IMR-90 (cell line): Measurements from ENCODE around the gene PNKD. TPM values are rescaled to one million over a fixed set of nuclear protein-coding genes. Genes with fewer than 3 reads are reported as not detected.

ENCODE experiments used
- ATAC-seq: fragments of 200-7000 bp; cut with Tn5 transposase; 2 replicates; pipeline ENCODE4 v1.9.1; 2020; ENCODE audit warnings: low read depth, mild to moderate bottlenecking, moderate library complexity
- BruUV-seq: library from RNA; stranded (reverse); fragments of 400-500 nt; replicated peaks from 2 replicates; lab custom pipeline; 2021; lab: Mats Ljungman, UMichigan
- CTCF ChIA-PET: fragments of 300-600 bp; formaldehyde crosslinking; extraction: SDS; loops from one replicate; lab custom pipeline; 2021; ENCODE audit warnings: antibody characterized with exemption; lab: Yijun Ruan, JAX
- POLR2A ChIA-PET: fragments of 300-600 bp; sonication (Branson Sonifier 250); formaldehyde crosslinking; loops from one replicate; lab custom pipeline; 2022; ENCODE audit warnings: antibody characterized with exemption; ENCODE audit not compliant: unreplicated experiment; lab: Charles Lee
- DNase-seq: peaks from one replicate; pipeline ENCODE4 v3.0.0; 2013
- H2AFZ ChIP-seq: replicated peaks from 2 replicates; pipeline ENCODE3; 2013; ENCODE audit warnings: low read length, mild to moderate bottlenecking; ENCODE audit not compliant: poor library complexity
- H2AK5ac ChIP-seq: 2 replicates; pipeline ENCODE4 v1.6.1; 2013; ENCODE audit warnings: low read depth, low read length, inconsistent platforms
- H2AK9ac ChIP-seq: replicated peaks from 2 replicates; pipeline ENCODE3; 2013; ENCODE audit warnings: mild to moderate bottlenecking, low read depth, low read length, moderate library complexity; ENCODE audit not compliant: poor library complexity
- H2BK120ac ChIP-seq: 2 replicates; pipeline ENCODE4 v1.6.1; 2013; ENCODE audit warnings: low read depth, low read length, inconsistent platforms
- H2BK15ac ChIP-seq: 3 replicates; pipeline ENCODE4 v1.6.1; 2013; ENCODE audit warnings: low read depth, low read length, inconsistent platforms
- H2BK20ac ChIP-seq: 2 replicates; pipeline ENCODE4 v1.6.1; 2013; ENCODE audit warnings: low read depth, mild to moderate bottlenecking, inconsistent platforms, low read length, moderate library complexity
- H2BK5ac ChIP-seq: 2 replicates; pipeline ENCODE4 v1.6.1; 2013; ENCODE audit warnings: mild to moderate bottlenecking, low read depth, low read length, inconsistent platforms; ENCODE audit not compliant: poor library complexity, severe bottlenecking
- H3K14ac ChIP-seq: replicated peaks from 2 replicates; pipeline ENCODE4 v1.6.1; 2013; ENCODE audit warnings: low read depth, low read length, inconsistent platforms
- H3K18ac ChIP-seq: 2 replicates; pipeline ENCODE4 v1.6.1; 2013; ENCODE audit warnings: low read depth, low read length, control low read depth
- H3K23ac ChIP-seq: 2 replicates; pipeline ENCODE4 v1.6.1; 2013; ENCODE audit warnings: low read depth, low read length, inconsistent platforms
- H3K27ac ChIP-seq: 2 replicates; pipeline ENCODE4 v1.5.1; 2013; ENCODE audit warnings: mild to moderate bottlenecking, control low read depth, low read length; ENCODE audit not compliant: insufficient read depth
- H3K27me3 ChIP-seq: 2 replicates; pipeline ENCODE4 v1.6.1; 2013; ENCODE audit warnings: low read length; ENCODE audit not compliant: control insufficient read depth, insufficient read depth
- H3K36me3 ChIP-seq: 2 replicates; pipeline ENCODE4 v1.6.1; 2013; ENCODE audit warnings: low read length, mixed read lengths; ENCODE audit not compliant: control insufficient read depth, insufficient read depth
- H3K4ac ChIP-seq: 2 replicates; pipeline ENCODE4 v1.6.1; 2013; ENCODE audit warnings: low read depth, low read length, inconsistent platforms
- H3K4me1 ChIP-seq: 2 replicates; pipeline ENCODE4 v1.6.1; 2013; ENCODE audit warnings: low read length, mixed read lengths; ENCODE audit not compliant: control insufficient read depth, insufficient read depth
- H3K4me2 ChIP-seq: 2 replicates; pipeline ENCODE4 v1.6.1; 2013; ENCODE audit warnings: low read depth, mild to moderate bottlenecking, control low read depth, low read length, moderate library complexity
- H3K4me3 ChIP-seq: 2 replicates; pipeline ENCODE4 v1.5.1; 2013; ENCODE audit warnings: low read depth, mild to moderate bottlenecking, control low read depth, low read length, moderate library complexity; ENCODE audit not compliant: insufficient read depth
- H3K56ac ChIP-seq: 2 replicates; pipeline ENCODE4 v1.6.1; 2013; ENCODE audit warnings: low read length, inconsistent platforms; ENCODE audit not compliant: insufficient read depth; ENCODE audit errors: extremely low read depth
- H3K79me1 ChIP-seq, 2 experiments: 2 replicates each; pipeline ENCODE4 v1.6.1; 2013; ENCODE audit warnings: low read length in 2 of 2, inconsistent platforms in 1 of 2, low read depth in 1 of 2
- H3K9ac ChIP-seq: 2 replicates; pipeline ENCODE4 v1.6.1; 2013; ENCODE audit warnings: low read depth, low read length, control low read depth
- H3K9me1 ChIP-seq: 2 replicates; pipeline ENCODE4 v1.6.1; 2013; ENCODE audit warnings: low read length, inconsistent platforms; ENCODE audit not compliant: insufficient read depth
- H3K9me3 ChIP-seq: 2 replicates; pipeline ENCODE4 v1.6.1; 2013; ENCODE audit warnings: low read length; ENCODE audit not compliant: control insufficient read depth, insufficient read depth
- H4K20me1 ChIP-seq: 2 replicates; pipeline ENCODE4 v1.6.1; 2013; ENCODE audit warnings: low read length, inconsistent platforms; ENCODE audit not compliant: insufficient read depth
- H4K5ac ChIP-seq: 2 replicates; pipeline ENCODE4 v1.6.1; 2013; ENCODE audit warnings: mild to moderate bottlenecking, low read depth, low read length, control low read depth
- H4K8ac ChIP-seq, 2 experiments: 2 replicates each; pipeline ENCODE4 v1.6.1; 2013; ENCODE audit warnings: low read depth in 2 of 2, low read length in 2 of 2, control low read depth in 1 of 2, inconsistent platforms in 1 of 2
- H4K91ac ChIP-seq: 2 replicates; pipeline ENCODE4 v1.6.1; 2013; ENCODE audit warnings: low read depth, low read length, inconsistent platforms; ENCODE audit not compliant: insufficient read depth
- CHD1 ChIP-seq: IDR thresholded peaks from 2 replicates; pipeline ENCODE4 v1.6.1; 2012; ENCODE audit warnings: low read depth, low read length, improper control_type of control experiment
- MAZ ChIP-seq: IDR thresholded peaks from 2 replicates; pipeline ENCODE4 v1.6.1; 2012; ENCODE audit warnings: low read depth, mild to moderate bottlenecking, low read length, improper control_type of control experiment, moderate library complexity, borderline replicate concordance
- RAD21 ChIP-seq: IDR thresholded peaks from 2 replicates; pipeline ENCODE4 v1.6.1; 2012; ENCODE audit warnings: low read length, improper control_type of control experiment
- RCOR1 ChIP-seq: IDR thresholded peaks from 2 replicates; pipeline ENCODE4 v1.6.1; 2012; ENCODE audit warnings: mild to moderate bottlenecking, low read length, improper control_type of control experiment; ENCODE audit not compliant: insufficient replicate concordance
- WGBS, 2 experiments: methylation state at CpG; one replicate each; pipeline versions ENCODE4 v1.1.5 to v1.1.7; 2013; ENCODE audit warnings: missing lambda C conversion rate in 2 of 2; ENCODE audit not compliant: insufficient read length in 1 of 2; ENCODE audit errors: extremely low coverage in 2 of 2; 5-methylcytosine and 5-hydroxymethylcytosine counted together
- dilution Hi-C: fragments of 300-500 bp; cut with HindIII; formaldehyde crosslinking; loops from one replicate; pipeline ENCODE4 v1.14.3; 2018; ENCODE audit warnings: low sequenced_read_pairs; ENCODE audit not compliant: unreplicated experiment
- in situ Hi-C: fragments of 300-500 bp; cut with MboI; formaldehyde crosslinking; loops from 3 replicates; pipeline ENCODE4 v1.14.3; 2019; ENCODE audit warnings: low sequenced_read_pairs, inconsistent platforms, mixed read lengths
- intact Hi-C: fragments of 100-400 bp; cut with micrococcal nuclease; formaldehyde crosslinking; loops from 2 replicates; pipeline ENCODE4 v1.10.0; 2022
- polyA plus RNA-seq, 3 experiments: library from polyadenylated mRNA; depleted of rRNA; stranded (reverse); fragments of >200 nt; gene quantifications; 2 replicates each; pipeline ENCODE4 v1.2.3, GENCODE V29; 2012; ENCODE audit warnings: low replicate concordance in 1 of 3
- total RNA-seq: library from RNA; depleted of rRNA; stranded (reverse); fragments of >200 nt; gene quantifications from 2 replicates; pipeline ENCODE4 v1.2.3, GENCODE V29; 2012

The PNKD gene
- total and polyA plus RNA-seq, 2 of the 4 experiments (the other 2 are of a cell fraction), result 19.2 to 68.5 TPM

DNA sequence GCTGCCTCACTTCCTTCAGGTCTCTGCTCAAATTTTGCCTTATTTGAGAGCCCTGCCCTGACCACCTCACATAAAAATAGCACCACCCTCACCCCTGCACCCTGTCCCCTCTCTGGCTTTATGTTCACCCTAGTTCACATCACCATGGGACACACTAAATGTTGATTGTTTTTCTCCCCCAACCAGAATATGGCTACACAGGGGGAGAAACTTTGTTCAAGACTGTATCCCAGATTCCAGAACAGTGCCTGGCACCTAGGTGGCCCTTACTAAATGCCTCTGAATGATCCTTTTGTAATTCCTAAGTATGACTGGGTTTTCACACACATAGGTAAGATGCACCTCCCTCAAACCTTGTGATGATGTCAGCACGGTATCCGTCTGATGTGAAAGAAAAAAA is 58.0 kb downstream of the PNKD start:
- no TSS peak for BruUV-seq
- ChIA-PET POLR2A (no interaction called here), CTCF (no interaction called here)
- Histone ChIP-seq H3K56ac (no peak overlapping the region), H3K36me3 (no peaks in the 10 kb centered on the region; the same call in 1 of the 2 replicates), H3K4ac (no peak overlapping the region), H3K18ac (no peak overlapping the region), H3K4me2 (no peak overlapping the region), H2BK15ac (no peak overlapping the region), H3K4me1 (peaks cover 13% of the 10 kb centered on the region), H2BK20ac (no peak overlapping the region), H3K27ac (no peak overlapping the region), H2AK5ac (no peak overlapping the region), H2AFZ (no peak overlapping the region), H2BK5ac (no peak overlapping the region), H3K4me3 (no peak overlapping the region), H4K91ac (no peak overlapping the region; the same call in 1 of the 2 replicates), H3K9me1 (peaks cover 9% of the 10 kb centered on the region), H4K5ac (no peak overlapping the region), H3K9me3 (no peaks in the 10 kb centered on the region), H3K14ac (no peak overlapping the region), H2AK9ac (no peak overlapping the region), H4K8ac (no peak overlapping the region), H4K20me1 (no peaks in the 10 kb centered on the region), H3K23ac (no peak overlapping the region), H3K9ac (no peak overlapping the region), H3K27me3 (no peaks in the 10 kb centered on the region), H2BK120ac (no peak overlapping the region), H3K79me1 (no peaks in the 10 kb centered on the region)
- DNase-seq, result no peak
- in situ Hi-C loops, result no loop called here
- dilution Hi-C loops, result no loop called here
- TF ChIP-seq RAD21, result no peak
- TF ChIP-seq RCOR1, result no peak
- no peak for TF ChIP-seq MAZ
- no peak for TF ChIP-seq CHD1
- WGBS, 2 experiments, result no CpG with 5 or more reads among the region's 2 CpGs
- intact Hi-C loops, result no loop called here
- ATAC-seq, result no peak
